Transverse colon (tissue), 4 donors: ENCODE data around the gene KCNG1. TPM values are rescaled to one million over a fixed set of nuclear protein-coding genes. Genes with fewer than 3 reads are reported as not detected.

Experiments used
- DNase-seq: peaks from one replicate; pipeline ENCODE4 v3.0.0-alpha.2; 2019
- H3K27ac ChIP-seq, 4 donors: fragments of 200-600 bp; sonication (generic); 2 replicates each; pipeline ENCODE4 v1.5.1; 2016 to 2018; ENCODE audit warnings: inconsistent platforms in 4 of 4
- H3K27me3 ChIP-seq: fragments of 200-600 bp; sonication (generic); 2 replicates; pipeline ENCODE4 v1.5.1; 2017; ENCODE audit warnings: inconsistent platforms
- H3K36me3 ChIP-seq, 4 donors: fragments of 200-600 bp; sonication (generic); 2 replicates each; pipeline ENCODE4 v1.5.1; 2017 to 2019; ENCODE audit warnings: inconsistent platforms in 4 of 4
- H3K4me1 ChIP-seq, 4 donors: fragments of 200-600 bp; sonication (generic); 2 replicates each; pipeline ENCODE4 v1.5.1; 2017 to 2020; ENCODE audit warnings: inconsistent platforms in 4 of 4
- H3K4me3 ChIP-seq, 4 donors: fragments of 200-600 bp; sonication (generic); 1 replicate in 1 of 4; 2 replicates in 3 of 4; pipeline versions ENCODE4 v1.5.1 to v1.6.1; 2017 to 2019; ENCODE audit warnings: inconsistent platforms in 4 of 4
- H3K9me3 ChIP-seq, 2 donors: fragments of 200-600 bp; sonication (generic); 2 replicates each; pipeline ENCODE4 v1.5.1; 2017 to 2019; ENCODE audit warnings: inconsistent platforms in 2 of 2
- CTCF ChIP-seq, 5 experiments: fragments of 200-600 bp in 3 of 5; fragments of 450-650 bp in 2 of 5; sonication (generic) in 3 of 5; IDR thresholded peaks; 1 replicate in 2 of 5; 2 replicates in 3 of 5; pipeline ENCODE4 v1.5.1; 2016 to 2017; ENCODE audit warnings: antibody characterized with exemption in 5 of 5, inconsistent platforms in 3 of 5, mild to moderate bottlenecking in 2 of 5, moderate library complexity in 1 of 5
- EP300 ChIP-seq: sonication (generic); formaldehyde crosslinking; IDR thresholded peaks from one replicate; pipeline ENCODE4 v1.6.1; 2017; ENCODE audit warnings: antibody characterized with exemption, low read depth
- POLR2A ChIP-seq: fragments of 450-650 bp; IDR thresholded peaks from one replicate; pipeline ENCODE4 v1.6.1; 2016; ENCODE audit warnings: antibody characterized with exemption, mild to moderate bottlenecking, moderate library complexity
- POLR2AphosphoS5 ChIP-seq, 3 donors: sonication (generic); formaldehyde crosslinking; IDR thresholded peaks; one replicate each; pipeline ENCODE4 v1.6.1; 2016; ENCODE audit warnings: antibody characterized with exemption in 3 of 3
- WGBS, 2 donors: methylation state at CpG; one replicate each; pipeline ENCODE4 v1.1.5; 2018; ENCODE audit warnings: low coverage in 1 of 2; 5-methylcytosine and 5-hydroxymethylcytosine counted together
- in situ Hi-C, 4 donors: fragments of 200-750 bp; cut with MboI; loops; one replicate each; pipeline versions ENCODE4 v1.15.0 to v1.15.1; 2017; ENCODE audit warnings: low sequenced_read_pairs in 3 of 4, low pct_ligation_motif_present in 1 of 4, low pct_unique_long_range_greater_than_20kb in 1 of 4
- intact Hi-C: fragments of 100-400 bp; cut with DNase I; formaldehyde crosslinking; loops from one replicate; pipeline ENCODE4 v1.15.1; 2023; ENCODE audit warnings: low total_unique reads
- total RNA-seq, 4 donors: library from RNA; depleted of rRNA; stranded (reverse); fragments of >200 nt; gene quantifications; one replicate each; pipeline ENCODE4 v1.1.0, GENCODE V29; 2016

KCNG1 gene
- total RNA-seq, 4 donors from 2014 or later: 3.8 to 36.3 (median 8.9) TPM

GRCh38 chr20:51014797-51015722 is 7.8 kb downstream of the KCNG1 start:
- peak; percentile 61 for DNase-seq
- Histone ChIP-seq H3K27ac (no peak overlapping the region), H3K27me3 (peaks cover under 1% of the 10 kb centered on the region)

GRCh38 chr20:51013577-51014330 is 9.2 kb downstream of the KCNG1 start:
- Histone ChIP-seq H3K27me3 (no peaks in the 10 kb centered on the region), H3K9me3 (no peaks in the 10 kb centered on the region), H3K27ac (no peak overlapping the region), H3K4me1 (peaks cover 0 to 3% (median 0%) of the 10 kb centered on the region in 4 donors), H3K4me3 (no peak overlapping the region), H3K36me3 (no peaks in the 10 kb centered on the region)
- intact Hi-C loops: no loop called here
- TF ChIP-seq CTCF (IDR thresholded peaks at IDR 0.05) (no peak), POLR2AphosphoS5 (IDR thresholded peaks at IDR 0.05) (no peak), EP300 (no peak), POLR2A (no peak)
- in situ Hi-C loops: no loop called here
- 28 to 38% methylated on average over 7 to 8 of the region's 8 CpGs for WGBS, 2 donors
- DNase-seq: no peak

More at GRCh38 chr20:51014797-51015722, 7.8 kb downstream of the KCNG1 start:
- Histone ChIP-seq H3K4me1 (no peaks in the 10 kb centered on the region), H3K4me3 (no peak overlapping the region), H3K9me3 (no peaks in the 10 kb centered on the region), H3K36me3 (no peaks in the 10 kb centered on the region)
- WGBS, 2 donors: 37 to 50% methylated on average over 7 to 16 of the region's 16 CpGs
- no peak for TF ChIP-seq EP300
- TF ChIP-seq CTCF (IDR thresholded peaks at IDR 0.05): peak; percentile 60 to 75 (median 70)
- TF ChIP-seq POLR2AphosphoS5 (IDR thresholded peaks at IDR 0.05): no peak
- TF ChIP-seq POLR2A: no peak
- in situ Hi-C loops (no loop called here), intact Hi-C loops (no loop called here)

DNA sequence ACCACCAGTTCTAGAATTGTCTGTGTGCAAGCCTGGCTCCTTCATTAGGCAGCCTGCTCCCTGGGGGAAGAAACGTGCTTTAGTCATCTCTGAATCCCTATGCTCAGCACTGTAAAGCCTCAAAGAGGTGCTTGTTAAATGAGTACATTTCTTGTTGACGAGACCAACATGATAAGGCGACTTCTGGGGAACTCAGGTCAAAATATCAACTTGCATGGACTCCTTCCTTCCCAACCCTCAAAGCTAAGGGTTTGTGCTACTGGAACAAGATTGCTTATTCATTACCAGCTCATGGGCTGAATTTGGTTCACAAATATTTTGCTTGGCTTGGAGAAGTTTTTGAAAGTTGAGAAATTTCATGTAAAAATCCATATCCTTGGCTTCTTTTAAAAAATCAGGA is 10.6 kb downstream of the KCNG1 start:
- Histone ChIP-seq H3K4me1 (peaks cover 0 to 9% (median 0%) of the 10 kb centered on the region in 4 donors), H3K27me3 (no peaks in the 10 kb centered on the region), H3K9me3 (no peaks in the 10 kb centered on the region), H3K27ac (no peak overlapping the region), H3K36me3 (no peaks in the 10 kb centered on the region), H3K4me3 (no peak overlapping the region)
- in situ Hi-C loops: no loop called here
- intact Hi-C loops: no loop called here
- no peak for TF ChIP-seq CTCF (IDR thresholded peaks at IDR 0.05)
- TF ChIP-seq EP300: no peak
- TF ChIP-seq POLR2AphosphoS5 (IDR thresholded peaks at IDR 0.05): no peak
- TF ChIP-seq POLR2A: no peak
- no peak for DNase-seq
- WGBS, 2 donors: 78 to 93% methylated on average over 3 of the region's 3 CpGs

- in situ Hi-C loops: no loop called here
- H3K27ac ChIP-seq: no peak overlapping the region
- peaks cover 0 to 9% (median 0%) of the 10 kb centered on the region in 4 donors for H3K4me1 ChIP-seq
- no peak for TF ChIP-seq EP300
- TF ChIP-seq CTCF (IDR thresholded peaks at IDR 0.05): no peak
- TF ChIP-seq POLR2A: no peak
- TF ChIP-seq POLR2AphosphoS5 (IDR thresholded peaks at IDR 0.05): no peak
- H3K27me3 ChIP-seq: no peaks in the 10 kb centered on the region
- no peak overlapping the region for H3K4me3 ChIP-seq
- no peak for DNase-seq
- no peaks in the 10 kb centered on the region for H3K9me3 ChIP-seq
- 83 to 93% methylated on average over 4 of the region's 4 CpGs for WGBS, 2 donors
- no peaks in the 10 kb centered on the region for H3K36me3 ChIP-seq
- intact Hi-C loops: no loop called here
Observed at GRCh38 chr20:51011479-51011878, 11.4 kb downstream of the KCNG1 start.
